Measurements from ENCODE around the gene KRTAP5-10.
"Not testable (repeated sequence)": the region's sequence is repeated elsewhere in the genome, so short reads cannot be mapped to it uniquely, and the experiment has no call there.

Gene KRTAP5-10

GRCh38 chr11:71542879-71543777 is 22.2 kb upstream of the KRTAP5-10 start:
- no peak for DNase-seq

GRCh38 chr11:71543866-71544265 is 21.5 kb upstream of the KRTAP5-10 start:
- DNase-seq = no peak

DNA sequence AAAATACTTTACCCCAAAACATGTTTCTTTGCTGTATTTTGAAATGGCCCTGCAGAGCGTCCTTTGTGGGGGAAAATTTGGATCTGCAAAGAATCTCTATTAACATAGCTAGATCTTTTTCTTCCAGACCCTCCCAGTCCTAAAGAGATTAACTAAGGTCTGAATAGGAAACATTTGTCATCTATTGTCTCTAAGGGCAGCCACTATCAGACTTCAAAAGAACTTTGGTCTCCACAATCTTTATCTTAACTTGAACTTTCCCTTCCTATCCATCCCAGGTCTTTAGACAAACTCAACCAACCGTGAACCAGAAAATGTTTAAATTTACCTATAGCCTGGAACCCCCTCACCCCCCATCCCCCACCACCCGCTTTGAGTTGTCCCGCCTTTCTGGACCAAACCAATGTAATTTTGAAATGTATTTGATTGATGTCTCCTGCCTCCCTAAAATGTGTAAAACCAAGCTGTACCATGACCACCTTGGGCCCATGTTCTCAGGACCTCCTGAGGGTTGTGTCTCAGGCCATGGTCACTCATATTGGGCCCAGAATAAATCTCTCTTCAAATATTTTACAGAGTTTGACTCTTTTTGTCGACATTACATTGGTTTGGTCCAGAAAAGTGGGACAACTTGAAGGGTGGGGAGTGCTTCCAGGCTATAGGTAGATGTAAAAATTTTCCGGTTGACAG is 20.7 kb upstream of the KRTAP5-10 start:
- DNase-seq = no peak

DNA sequence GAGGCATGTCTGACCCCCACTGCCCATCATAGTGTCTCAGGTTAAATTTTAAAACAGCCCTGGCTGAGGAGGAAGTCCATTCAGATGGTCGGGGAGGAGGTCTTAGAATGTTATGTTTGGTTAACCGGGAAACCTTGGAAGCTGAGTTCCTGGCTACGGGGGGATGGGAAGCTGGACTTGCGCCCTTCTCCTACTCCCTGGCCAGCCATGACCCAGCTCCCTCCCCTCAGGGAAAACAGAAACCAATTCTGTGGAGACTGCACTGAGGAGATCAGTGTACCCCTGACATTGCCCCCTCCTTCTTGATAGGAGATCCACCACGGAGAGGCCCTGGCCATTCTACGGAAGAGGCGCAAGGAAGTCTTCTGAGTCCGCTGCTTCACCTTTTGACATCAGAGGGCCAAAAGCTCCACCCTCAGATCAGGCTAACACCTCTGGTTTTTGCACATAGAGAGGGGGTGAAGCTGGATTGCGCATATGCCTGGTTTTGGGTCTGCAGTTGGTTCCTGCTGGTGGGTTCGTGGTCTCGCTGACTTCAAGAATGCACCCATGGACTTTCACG is 19.9 kb upstream of the KRTAP5-10 start:
- DNase-seq = no peak

DNA sequence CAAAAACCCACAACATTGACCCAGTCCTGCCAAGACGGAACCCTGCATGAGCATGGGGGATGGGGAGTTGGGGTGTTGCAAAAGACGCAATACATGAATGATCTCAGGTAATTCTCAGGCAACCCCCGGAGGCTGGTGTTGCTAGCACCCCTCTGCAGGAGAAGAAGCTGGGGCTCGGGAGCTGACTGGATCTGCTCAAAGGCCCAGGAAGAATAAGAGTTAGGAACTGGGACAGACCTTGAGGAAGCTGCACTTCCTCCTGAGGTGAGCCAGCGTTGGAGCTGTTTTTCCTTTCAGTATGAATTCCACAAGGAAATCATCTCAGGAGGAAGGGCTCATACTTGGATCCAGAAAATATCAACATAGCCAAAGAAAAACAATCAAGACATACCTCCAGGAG is 17.2 kb upstream of the KRTAP5-10 start, which contains the start of gene KRTAP5-9:
TSS of gene KRTAP5-9 (plus strand) at position 301 of the 400 bp plus-strand sequence. CDS start 238 bp downstream, outside the sequence.
- no peak for DNase-seq

- DNase-seq = no peak
These were observed 16.6 kb upstream of the KRTAP5-10 start for GRCh38 chr11:71548716-71549151.

GRCh38 chr11:71551711-71552110 is 13.7 kb upstream of the KRTAP5-10 start:
- DNase-seq = no peak

GRCh38 chr11:71554996-71555395 is 10.4 kb upstream of the KRTAP5-10 start:
- no peak for DNase-seq

DNA sequence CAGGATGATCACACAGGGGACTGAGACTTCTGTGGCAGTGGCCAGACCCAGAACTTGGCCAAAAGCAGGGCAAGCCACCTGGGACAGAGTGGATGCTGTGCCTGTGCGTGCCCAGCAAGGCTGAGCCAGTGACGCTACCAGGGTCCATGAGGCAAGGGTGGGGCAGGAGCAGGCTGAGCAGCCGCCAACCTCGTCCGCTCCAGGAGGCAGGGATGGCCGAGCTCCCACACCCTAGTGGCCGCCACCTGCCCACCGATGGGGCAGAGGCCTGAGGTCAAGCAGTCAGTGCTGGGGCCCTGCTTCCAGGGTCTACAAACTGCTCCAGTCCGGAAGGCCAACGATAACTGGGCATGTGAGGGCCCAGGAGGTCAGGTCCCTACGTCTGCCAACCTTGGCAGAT is 9.9 kb upstream of the KRTAP5-10 start:
- no peak for DNase-seq

GRCh38 chr11:71556018-71556417 is 9.3 kb upstream of the KRTAP5-10 start:
- no peak for DNase-seq

GRCh38 chr11:71557257-71557656 is 8.1 kb upstream of the KRTAP5-10 start:
- no peak for DNase-seq

GRCh38 chr11:71558996-71559395 is 6.4 kb upstream of the KRTAP5-10 start:
- DNase-seq = no peak

DNA sequence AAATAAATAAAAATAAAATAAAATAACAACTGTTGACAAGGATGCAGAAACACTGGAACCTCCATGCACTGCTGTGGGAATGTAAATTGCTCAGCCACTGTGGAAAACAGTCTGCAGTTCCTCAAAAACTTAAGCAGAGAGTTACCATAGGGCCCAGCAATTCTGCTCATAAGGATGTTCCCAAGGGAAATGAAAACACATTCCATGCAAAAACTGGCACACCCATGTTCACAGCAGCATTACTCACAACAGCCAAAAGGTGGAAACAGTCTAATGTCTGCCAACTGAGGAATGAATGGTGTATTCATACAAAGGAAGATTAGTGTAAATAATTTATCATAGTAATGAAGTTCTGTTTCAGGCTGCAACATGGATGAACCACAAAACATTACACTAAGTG is 3.2 kb upstream of the KRTAP5-10 start:
- no peak for DNase-seq

DNA sequence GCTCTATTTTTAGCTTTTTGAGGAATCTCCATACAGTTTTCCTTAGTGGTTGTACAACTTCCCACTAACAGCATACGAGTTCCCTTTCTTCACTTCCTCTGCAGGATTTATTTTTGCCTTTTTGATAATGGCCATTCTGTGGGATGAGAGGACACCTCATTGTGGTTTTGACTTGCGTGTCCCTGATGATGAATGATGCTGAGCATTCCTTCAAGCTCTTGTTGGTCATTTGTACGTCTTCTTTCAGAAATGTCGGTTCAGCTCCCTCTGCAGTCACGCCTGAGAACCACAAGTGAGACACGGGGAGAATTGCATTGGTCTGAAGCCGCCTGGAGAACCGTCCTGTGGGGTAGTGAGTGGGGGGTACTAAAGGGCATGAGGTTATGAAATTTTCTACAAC is 2.0 kb upstream of the KRTAP5-10 start:
- DNase-seq = no peak

- DNase-seq = no peak
These were observed 933 bp upstream of the KRTAP5-10 start for GRCh38 chr11:71564430-71564829.

DNA sequence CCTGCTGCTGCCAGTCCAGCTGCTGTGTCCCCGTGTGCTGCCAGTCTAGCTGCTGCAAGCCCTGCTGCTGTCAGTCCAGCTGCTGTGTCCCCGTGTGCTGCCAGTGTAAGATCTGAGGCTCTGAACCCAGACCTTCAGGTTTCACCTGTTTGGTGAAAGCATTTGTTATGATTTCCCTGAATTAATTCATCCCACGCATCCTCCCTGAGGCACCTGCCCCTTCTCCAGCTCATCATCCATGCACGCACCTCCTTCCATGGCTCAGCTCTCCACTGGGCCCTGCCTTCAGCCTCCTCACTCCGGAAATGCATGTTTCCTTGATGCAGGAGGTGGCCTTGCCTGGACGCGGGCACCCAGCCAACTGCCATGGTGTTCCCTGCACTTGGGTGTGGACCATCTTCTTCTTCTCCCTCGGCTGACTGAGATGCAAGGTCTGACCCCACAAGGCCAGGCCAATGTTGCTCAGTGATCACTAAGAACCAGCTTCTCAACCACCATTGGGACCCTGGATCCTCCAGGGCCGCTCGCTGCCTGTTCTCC is 788 bp downstream of the KRTAP5-10 start:
- DNase-seq = no peak

GRCh38 chr11:71566626-71567599 is 1.6 kb downstream of the KRTAP5-10 start:
- DNase-seq = not testable (repeated sequence)

- not testable (repeated sequence) for DNase-seq
These were observed 2.3 kb downstream of the KRTAP5-10 start for GRCh38 chr11:71567633-71568032.

DNA sequence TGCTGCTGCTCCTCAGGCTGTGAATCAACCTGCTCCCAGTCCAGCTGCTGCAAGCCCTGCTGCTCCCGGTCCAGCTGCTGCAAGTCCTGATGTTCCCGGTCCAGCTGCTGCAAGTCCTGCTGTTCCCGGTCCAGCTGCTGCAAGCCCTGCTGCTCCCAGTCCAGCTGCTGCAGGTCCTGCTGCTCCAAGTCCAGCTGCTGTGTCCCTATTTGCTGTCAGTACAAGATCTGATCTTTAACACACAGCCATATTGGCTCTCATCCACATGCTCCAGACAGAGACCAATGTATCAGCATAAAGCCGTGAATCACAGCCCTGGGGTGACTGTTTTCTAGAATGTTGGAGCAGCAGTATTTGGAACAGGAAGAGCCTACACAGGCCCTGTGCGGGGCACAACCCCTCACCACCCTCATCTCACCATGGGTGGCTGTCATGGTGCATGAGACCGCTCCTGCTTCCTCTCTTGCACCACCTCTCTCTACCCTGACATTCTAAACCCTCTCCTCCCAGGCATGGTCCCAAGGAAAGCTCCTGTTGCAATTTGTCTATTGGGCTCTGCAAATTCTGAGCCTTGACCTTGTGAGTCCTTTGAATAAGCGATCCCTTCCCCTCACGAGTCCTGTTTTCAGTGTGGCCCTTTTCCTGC is 3.5 kb downstream of the KRTAP5-10 start:
- no peak for DNase-seq

DNA sequence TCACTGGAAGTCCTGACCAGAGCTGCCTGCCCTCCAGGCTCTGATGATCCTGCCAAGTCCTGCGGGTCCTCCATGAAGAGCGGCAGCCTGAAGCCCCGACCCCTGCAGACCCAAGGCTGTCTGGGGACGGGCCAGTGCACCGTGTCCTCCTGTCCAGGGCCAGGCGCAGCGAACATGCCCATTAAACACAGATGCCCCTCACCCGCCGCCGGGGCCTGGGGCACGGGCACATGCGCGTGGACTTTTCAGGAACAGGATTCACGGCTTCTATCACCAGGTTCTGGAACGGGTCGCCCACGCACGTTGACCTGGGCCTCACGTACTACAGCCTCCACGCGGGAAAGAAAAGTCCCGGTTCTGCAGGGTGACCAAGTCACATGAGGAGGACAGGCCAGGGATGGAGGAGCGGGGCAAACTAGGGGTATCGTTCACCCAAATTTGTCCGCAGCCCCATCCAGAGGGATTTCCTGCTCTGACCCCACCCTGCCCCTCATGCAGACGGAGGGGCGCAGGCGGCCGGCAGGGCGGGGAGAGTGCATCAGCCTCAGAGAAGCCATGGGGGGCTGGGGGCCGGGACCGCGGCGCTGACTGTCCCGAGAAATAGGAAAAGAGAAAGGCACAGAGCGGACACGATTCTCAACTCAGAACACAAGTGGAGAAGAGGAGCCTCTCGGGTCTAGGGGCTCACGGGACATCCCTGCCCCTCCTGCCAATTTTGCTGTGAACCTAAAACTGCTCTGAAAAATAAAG is 5.9 kb downstream of the KRTAP5-10 start:
- DNase-seq = not testable (repeated sequence)

GRCh38 chr11:71572811-71573210 is 7.4 kb downstream of the KRTAP5-10 start:
- no peak for DNase-seq
